ENCODE results near the gene GCN1.

DNA sequence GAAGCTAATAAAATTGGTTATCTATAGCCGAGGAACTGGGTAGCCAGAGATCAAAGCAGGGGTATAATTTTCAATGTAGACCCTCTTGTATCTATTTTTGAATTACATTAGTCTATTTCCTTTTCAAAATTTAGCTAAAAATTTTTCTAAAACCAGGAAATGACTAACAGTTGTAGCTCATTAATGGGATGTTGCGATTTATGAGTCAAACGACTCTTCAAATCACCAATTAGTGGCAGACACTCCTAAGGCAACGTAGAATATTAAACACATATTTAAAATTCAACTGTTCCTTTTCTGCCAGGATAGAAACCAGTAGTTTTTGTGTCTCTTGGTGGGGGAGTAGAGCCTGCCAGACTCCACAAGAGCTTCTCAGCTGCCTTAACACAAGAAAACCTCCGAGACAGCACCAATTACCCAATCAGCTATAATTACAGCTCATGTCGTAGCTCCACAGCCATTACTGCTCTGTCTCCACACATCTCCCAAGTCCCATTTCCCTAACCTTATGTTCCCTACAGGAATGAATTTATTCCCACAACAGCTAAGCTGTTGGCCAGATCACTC is 26.9 kb downstream of the GCN1 start:
- TF ChIP-seq, protein P1, sequence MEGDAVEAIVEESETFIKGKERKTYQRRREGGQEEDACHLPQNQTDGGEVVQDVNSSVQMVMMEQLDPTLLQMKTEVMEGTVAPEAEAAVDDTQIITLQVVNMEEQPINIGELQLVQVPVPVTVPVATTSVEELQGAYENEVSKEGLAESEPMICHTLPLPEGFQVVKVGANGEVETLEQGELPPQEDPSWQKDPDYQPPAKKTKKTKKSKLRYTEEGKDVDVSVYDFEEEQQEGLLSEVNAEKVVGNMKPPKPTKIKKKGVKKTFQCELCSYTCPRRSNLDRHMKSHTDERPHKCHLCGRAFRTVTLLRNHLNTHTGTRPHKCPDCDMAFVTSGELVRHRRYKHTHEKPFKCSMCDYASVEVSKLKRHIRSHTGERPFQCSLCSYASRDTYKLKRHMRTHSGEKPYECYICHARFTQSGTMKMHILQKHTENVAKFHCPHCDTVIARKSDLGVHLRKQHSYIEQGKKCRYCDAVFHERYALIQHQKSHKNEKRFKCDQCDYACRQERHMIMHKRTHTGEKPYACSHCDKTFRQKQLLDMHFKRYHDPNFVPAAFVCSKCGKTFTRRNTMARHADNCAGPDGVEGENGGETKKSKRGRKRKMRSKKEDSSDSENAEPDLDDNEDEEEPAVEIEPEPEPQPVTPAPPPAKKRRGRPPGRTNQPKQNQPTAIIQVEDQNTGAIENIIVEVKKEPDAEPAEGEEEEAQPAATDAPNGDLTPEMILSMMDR (IDR thresholded peaks at IDR 0.05): no peak
- TF ChIP-seq POLR2A (IDR thresholded peaks at IDR 0.05): no peak

Measured in prostate gland (tissue), 2 donors.